Measurements from ENCODE around the gene PPP2R1B.
"Not testable (repeated sequence)": the region's sequence is repeated elsewhere in the genome, so short reads cannot be mapped to it uniquely, and the experiment has no call there.

Gene PPP2R1B

DNA sequence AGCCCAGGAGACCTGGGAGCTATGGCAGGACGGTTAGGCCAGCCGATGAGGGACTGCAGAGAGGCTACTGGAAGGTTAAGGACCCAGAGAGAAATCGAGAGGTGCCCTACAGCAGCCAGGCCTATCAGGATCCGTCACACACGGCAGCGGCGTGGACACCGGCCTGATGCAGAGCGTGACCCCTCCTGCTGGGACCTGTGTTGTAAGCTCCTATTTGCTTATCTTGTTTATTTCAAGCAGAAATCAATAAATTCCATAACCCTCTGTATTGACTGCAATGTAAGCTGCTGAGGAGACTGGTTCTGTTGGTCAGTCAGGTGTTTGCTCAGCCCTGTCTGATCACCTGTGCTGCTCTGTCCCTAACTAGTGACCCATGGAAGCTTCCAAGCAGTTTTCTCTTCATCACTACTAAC is 39.9 kb downstream of the PPP2R1B start:
- no peak for DNase-seq (ENCODE audit: low read depth in 2 of 2)

DNA sequence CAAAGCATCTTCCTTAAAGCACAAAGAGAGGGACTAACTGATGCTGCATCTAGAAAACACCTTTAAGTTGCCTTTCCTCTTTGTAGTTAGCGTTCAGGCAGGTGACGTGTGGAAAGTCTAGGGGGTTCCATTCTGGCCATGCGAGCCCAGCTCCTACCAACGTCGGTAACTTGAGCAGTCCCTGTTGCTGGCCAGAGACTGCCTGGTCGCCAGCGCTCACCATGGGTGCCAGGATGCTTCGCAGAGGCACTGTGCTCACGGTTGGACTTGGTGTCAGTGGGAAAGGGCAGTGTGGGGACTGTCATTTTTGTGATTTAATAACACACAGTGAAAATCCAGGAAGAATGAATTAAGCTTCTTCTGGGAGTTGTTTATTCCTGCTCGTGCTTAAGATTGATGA is 40.6 kb downstream of the PPP2R1B start:
- no peak for DNase-seq (ENCODE audit: low read depth in 2 of 2)

DNA sequence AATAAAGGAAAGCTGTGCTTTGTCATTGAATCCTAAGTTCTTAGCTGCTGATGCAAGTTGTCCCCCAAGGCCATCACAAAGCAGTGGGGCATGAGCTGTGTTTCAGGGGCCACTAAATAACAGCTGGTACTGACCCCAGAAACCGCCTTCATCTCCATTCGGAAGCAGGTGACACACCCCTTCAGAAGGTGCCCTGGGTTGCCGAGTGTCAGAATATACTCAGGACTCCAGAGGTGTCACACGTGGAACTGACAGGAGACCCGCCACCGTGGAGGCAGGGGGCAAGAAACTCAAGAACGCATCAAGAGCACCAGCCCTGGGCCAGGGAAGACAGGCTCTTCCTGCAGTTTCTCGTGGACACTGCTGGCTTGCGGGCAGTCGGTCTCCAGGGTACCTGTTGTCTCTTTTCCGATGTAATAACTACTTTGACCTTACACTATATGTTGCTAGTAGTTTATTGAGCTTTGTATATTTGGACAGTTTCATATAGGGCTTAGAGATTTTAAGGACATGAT is 41.5 kb downstream of the PPP2R1B start:
- no peak for DNase-seq (ENCODE audit: low read depth in 2 of 2)

DNA sequence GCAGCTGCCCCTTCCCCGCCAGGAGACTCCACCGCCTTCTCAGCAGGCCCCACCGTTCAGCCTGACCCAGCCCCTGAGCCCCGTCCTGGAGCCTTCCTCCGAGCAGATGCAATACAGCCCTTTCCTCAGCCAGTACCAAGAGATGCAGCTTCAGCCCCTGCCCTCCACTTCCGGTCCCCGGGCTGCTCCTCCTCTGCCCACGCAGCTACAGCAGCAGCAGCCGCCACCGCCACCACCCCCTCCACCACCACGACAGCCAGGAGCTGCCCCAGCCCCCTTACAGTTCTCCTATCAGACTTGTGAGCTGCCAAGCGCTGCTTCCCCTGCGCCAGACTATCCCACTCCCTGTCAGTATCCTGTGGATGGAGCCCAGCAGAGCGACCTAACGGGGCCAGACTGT is 42.6 kb downstream of the PPP2R1B start:
- DNase-seq (ENCODE audit: low read depth in 2 of 2) = no peak

DNA sequence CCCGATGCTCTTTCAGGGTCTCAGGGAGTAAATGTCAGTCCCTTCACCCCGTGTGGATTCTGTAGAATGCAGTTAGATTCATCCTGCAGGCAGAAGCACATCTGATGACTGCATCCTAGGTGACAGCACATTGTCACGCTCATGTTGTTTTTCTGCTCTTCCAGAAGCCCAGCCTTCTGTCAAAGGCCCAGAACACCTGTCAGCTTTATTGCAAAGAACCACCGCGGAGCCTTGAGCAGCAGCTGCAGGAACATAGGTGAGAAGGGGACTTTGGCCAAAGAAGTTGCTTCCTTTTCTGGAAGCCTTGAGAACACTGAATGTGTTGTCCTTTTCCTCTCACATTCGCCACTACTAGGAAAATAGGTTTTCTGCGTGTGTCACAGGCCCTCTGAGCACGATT is 43.7 kb downstream of the PPP2R1B start:
- no peak for DNase-seq (ENCODE audit: low read depth in 2 of 2)

DNA sequence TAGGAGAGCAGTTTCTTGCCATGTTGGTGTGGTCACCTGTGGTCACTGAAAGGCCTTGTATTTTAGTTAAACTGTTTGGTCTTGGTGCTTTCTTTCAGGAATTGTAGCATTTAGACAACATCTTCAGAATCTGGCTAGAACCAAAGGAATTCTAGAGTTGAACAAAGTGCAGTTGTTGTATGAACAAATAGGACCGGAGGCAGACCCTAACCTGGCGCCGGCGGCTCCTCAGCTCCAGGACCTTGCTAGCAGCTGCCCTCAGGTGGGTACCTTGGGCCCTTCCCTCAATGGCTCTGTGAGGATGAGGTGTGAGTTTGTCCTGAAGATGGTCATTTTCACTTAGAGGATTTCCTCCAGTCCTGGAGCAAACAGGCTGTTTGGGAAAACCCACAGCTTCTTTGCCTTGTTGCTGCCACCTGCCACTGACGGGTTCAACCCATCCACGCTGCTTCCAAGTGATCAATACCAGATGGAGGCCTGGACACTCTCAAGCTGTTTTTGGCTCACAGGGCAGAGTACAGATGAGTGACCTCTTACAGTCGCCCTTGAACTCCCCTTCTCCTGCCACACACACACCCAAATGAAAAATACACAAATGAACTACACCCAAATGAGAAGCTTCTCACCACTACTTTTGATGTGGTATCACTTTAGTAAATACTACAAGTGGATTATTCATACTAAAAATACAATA is 45.2 kb downstream of the PPP2R1B start:
- DNase-seq (ENCODE audit: low read depth in 2 of 2) = no peak

DNA sequence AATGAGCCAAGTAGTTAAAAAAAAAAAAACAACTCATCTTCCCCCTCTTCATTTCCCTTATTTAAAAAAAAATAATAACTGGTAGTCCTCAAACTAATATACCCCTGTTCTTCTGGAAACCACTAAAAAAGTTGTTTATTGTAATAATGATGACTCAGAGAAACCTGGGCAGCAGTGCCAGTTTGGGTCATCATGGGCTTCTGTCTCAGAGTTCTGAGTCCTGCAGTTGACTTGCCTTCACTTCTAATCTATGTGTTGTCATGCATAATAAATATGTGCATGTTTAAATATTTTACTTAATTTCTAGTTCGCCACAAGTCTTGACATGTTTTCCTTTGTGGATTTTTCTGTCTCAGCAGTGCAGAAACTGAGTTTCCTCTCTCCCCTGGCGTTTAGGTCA is 46.8 kb downstream of the PPP2R1B start:
- no peak for DNase-seq (ENCODE audit: low read depth in 2 of 2)

DNA sequence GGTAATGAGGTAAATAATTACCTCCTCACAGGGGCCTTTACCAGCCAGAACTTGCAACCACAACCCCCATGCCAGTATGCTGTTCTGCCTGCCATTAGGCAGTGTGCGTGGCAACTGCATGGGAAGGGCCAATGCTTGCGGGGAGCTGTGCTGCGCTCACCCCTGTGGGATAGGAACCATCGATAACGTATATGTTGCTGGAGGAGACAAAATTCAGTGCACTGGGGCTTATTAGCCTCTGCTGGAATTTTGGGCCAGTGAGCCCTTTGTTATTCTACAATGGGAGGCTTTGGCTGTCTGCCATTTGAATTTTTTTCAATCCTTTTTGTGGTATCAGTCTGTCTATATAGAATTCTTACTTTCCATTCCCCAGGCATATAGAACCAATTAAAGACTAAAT is 47.3 kb downstream of the PPP2R1B start:
- DNase-seq (ENCODE audit: low read depth in 2 of 2) = no peak

DNA sequence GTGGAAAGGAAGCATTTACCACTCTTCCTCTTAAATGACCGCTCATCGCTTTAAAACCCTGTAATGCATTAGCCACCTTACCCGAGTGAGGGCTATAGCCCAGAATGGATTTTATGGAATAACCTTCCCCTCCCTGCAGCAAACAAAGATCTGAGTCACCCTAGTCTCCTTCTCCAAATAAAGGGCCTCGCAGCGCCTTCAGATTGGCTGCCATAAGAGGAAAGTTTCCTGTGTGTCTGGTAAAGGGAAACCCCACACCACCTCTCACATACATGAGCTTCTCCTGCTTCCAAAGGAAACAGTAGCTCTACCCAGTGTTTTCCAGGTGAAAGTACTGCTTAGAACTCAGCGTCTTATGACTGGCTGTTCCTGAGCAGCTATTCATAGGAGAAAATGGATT is 47.8 kb downstream of the PPP2R1B start:
- no peak for DNase-seq (ENCODE audit: low read depth in 2 of 2)

DNA sequence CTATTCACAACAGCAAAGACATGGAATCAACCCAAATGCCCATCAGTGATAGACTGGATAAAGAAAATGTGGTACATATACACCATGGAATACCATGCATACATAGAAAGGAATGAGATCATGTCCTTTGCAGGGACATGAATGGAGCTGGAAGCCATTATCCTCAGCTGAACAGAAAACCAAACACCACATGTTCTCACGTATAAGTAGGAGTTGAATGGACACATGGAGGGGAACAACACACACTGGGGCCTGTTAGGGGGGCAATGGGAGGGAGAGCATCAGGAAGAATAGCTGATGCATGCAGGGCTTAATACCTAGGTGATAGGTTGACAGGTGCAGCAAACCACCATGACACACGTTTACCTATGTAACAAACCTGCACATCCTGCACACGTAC is 48.5 kb downstream of the PPP2R1B start:
- DNase-seq (ENCODE audit: low read depth in 2 of 2) = not testable (repeated sequence)

DNA sequence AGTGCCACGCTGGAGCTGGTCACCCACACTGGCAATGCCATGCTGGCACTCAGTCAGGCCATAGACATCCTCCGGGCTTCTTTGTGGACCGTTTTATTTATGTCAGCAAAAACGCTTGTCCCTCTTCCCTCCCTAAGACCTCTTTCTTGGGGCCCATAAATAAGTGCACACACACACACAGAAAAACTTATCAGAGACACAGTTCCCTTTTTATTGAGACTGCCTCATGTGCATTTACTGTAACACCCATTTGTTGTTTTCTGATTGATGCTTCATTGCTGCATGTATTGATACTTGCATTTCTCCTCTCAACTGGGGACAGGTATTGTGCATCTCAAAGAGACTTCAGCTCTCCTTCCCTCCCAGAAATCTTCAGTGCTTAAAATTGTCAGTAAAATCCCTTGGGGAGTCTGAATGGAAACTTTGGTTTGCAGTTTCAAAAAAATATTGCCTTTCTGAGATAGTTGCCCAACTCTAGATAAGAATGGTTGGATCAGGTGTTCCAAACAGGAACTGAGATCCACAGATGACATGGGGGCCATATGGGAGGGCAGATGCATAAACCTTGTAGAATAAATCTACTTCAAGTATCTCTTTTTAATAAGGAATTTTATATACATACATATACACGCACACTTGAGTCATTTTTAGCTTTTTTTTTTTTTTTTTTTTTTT is 50.9 kb downstream of the PPP2R1B start:
- DNase-seq (ENCODE audit: low read depth in 2 of 2) = no peak

DNA sequence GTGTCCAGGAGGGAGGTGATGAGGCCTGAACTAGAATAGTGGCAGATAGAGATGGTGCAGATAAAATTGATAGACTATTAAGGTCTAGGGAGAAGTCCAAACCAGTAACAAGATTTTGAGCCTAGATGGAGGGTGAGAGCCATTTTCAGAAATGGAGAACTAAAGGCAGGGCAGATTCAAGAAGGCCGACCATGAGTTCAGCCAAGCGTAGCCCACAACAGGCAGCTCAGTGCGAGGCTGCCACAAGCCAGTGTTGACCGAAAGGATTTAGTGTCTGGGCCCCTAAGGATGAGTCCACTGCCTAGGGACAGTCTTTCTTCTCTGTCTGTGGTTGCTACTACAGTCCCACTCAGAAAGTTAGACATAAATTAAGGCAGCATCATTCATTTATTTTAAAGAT is 51.7 kb downstream of the PPP2R1B start:
- no peak for DNase-seq (ENCODE audit: low read depth in 2 of 2)

DNA sequence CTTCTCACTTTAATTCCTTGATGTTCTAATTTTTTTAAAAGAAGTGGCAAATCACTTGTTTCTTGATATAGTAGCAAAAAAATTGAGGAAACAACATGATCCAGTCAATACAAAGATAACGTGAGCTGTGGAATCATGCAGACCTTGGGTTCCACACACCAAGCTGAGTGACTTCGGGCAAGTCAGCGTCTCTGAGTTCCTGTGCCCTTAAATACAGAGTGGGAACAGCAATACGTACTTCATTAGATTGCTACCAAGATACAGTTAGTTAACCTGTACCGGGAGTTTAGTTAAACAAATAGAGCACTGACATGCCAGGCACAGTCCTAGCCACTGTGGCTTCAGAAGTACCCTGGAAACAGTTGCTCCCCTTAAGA is 58.5 kb downstream of the PPP2R1B start:
- no peak for DNase-seq (ENCODE audit: low read depth in 2 of 2)

DNA sequence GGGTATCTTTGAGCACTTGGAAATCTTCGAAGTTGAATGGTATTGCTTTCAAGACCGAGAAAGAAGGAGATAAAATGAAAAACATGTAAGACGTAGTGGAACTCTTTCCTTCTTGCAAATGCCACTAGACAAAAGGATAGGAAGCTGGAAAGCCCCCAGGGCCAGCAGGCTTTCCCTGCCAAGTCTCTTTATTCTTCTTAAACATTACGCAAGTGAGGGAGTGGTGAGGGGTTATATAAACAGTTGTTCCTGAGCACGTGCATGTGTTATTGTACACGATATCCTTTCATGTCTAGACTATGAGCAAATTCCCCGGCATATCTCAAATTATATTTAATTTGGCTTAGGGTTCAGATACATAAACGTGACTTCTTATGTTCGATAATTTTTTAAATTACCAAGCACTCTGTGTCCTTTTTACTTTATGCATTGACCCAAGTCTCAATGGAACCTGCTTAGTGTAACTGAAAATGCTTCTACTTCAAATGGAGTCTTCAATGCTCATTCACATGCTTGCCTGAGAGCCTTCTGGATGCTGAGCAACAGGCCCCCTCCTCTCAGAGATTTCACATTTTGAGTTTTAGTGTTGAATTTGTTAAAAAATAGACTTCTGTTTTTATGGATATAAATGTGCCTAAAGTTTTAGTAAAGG is 59.0 kb downstream of the PPP2R1B start:
- DNase-seq (ENCODE audit: low read depth in 2 of 2) = no peak

DNA sequence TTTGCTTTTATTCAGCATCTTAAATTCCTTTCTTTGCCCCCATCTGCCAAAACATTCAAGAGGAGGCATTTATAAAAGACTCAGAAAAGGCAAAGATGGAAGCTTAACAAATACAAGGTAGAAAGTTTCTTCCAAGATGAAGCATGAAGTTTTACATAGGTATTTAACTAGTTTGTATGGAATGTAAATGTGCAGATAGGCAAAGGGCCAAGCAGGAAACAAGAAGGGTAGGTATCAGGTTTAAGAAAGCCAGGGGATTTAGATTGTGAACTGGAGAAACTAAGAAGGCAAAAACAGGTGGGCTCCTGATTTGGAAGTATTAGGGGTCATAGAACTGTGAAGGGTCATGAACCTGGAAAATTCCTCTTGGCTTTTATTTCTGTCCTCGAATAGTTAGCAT is 62.6 kb downstream of the PPP2R1B start:
- DNase-seq (ENCODE audit: low read depth in 2 of 2) = no peak

DNA sequence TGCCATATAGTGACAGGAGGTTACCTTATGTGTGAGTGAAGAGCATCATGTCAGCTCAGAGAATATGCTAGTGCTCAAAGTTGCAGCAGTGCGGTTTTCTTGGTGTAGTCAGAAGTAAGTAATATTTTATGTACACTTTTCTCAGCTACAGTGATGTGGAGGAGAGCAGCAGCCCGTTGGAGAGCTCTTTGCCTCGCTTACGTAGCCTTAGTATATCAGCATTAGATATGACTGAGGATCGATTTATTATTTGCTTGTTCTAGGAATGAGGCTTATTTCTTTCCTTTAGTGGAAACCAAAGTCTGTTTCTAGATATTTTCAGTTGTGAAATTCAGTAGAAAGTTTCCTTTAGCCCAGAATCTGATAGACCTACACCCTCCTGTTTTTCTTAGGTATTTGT is 63.6 kb downstream of the PPP2R1B start:
- DNase-seq (ENCODE audit: low read depth in 2 of 2) = no peak

DNA sequence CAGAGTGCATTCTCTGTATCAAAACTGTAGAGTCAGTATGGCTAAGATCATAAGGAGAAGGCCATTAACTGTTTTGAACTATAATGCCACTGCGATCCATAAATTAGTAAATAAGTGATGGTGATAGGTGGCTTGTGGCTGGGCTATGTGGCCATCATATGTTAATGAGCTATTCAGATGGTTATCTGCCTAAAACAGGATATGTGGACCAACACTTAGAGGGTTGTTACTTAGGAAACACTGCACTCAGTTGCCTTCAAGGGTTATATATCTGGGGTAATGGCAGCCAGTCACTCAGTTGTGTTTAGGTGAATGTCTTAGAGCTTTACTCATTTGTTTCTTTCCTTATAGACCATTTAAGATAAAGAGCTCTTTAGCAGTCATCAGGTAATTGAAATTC is 66.0 kb downstream of the PPP2R1B start:
- no peak for DNase-seq (ENCODE audit: low read depth in 2 of 2)

DNA sequence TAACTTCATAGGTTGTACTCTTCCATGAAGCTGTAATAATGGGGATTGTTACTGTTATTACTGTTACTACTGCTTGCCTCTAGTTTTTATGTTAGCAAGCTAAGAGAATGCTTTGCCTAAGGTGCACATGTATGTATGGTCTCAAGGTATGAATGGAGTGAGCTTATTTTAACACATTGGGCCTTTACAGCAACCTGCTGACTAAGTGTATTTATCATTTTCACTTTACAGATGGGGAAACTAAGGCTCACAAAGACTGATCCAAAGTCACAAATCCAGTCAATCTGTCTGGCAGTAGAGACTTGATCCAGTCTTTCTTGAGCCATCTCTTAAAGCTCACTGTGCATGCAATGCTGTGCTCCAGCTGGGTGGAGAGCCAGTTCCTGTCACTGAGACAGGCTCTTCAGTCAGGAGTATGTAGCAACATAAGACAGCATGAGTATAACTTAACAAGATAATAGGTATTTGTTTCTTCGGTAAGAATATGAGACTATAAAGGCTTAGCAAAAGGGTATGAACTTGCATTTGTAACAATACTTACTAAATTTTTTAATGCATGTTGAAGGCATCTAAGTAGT is 66.5 kb downstream of the PPP2R1B start:
- DNase-seq (ENCODE audit: low read depth in 2 of 2) = no peak

DNA sequence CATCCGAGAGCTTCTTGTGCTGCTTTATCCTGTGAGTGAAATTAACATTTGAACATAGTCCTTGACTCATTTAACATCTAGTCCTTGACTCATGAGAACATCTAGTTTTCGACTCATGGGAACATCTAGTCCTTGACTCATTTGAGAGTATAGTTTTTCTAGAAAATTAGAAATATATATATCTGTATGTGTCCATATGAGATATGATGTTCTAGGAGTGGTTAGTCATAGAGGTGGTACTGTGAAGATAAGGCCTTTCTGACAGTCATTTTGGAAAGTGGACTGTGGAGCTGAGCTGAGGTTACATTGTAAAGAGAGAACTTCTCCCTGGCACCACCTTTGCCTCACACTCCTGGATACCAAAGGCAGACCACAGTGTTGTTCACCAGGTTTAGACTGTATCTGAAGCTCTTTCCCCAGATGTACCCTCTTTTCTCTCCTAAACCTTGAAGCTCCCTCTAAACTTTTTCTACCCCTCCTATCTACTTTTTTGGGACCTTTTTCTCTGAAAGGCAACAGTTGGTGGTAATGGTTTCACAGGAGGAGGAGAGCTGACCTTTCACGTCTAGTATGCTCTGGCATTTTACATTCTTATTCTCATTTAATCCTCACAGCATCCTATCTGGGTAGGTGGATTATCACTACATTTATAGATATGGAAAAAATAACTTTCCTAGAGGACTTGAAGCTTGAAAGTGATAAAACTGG is 67.2 kb downstream of the PPP2R1B start:
- DNase-seq (ENCODE audit: low read depth in 2 of 2) = no peak

DNA sequence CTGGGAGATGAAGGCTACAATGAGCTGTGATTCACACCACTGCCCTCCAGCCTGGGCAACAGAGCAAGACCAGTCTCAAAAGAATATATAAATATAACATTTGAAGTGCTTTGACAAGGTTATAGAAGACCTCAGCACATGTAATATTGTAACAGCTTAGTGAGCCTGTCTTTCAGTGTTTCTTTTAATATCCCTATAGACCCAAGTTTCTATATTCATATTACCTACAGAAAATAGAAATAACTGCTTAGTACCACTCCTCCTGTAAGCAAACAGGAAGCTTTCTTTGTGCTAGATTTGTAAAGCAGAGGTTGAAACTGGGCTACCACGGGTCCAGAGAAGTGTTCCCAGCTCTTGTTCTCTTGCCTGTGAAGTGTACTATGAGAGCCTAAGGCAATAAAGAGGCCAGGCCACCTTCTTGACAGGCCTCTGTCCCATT is 68.2 kb downstream of the PPP2R1B start:
- DNase-seq (ENCODE audit: low read depth in 2 of 2) = no peak

DNA sequence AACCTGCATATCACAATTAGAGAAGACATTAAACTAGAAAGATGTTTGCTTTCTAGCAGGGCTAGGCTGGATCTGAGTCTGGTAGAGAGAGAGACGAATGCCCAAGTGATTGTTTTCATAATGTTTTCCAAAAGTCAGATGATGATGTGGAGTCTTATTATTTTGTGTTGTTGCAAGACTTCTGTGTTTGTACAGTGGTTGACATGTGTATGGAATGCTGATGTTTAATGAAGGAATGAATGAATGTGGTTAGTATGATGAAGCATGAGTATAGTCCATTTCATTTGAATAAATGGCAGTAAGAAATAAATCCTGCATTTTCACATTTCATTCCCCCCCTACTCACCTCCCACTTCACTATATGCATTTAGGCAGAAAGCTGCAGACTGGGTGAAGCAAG is 69.6 kb downstream of the PPP2R1B start:
- no peak for DNase-seq (ENCODE audit: low read depth in 2 of 2)

DNA sequence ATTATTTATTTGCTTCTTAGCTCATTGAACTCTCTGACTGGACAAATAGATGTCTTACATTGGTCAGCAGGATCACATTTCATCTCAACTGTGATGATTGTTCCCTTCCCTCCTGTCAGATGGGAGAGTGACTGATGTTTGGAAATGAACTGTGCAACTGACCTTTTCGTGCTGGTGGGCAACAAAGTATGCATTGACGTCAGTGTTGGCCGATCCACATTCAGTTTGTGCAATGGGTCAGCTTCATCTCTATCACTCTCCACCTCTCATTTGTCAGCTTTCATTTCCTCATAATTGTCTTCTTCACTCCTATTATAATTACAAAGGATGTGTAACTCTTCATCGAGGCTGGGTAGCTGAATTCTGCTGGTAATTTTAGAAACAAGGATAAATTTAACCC is 71.3 kb downstream of the PPP2R1B start:
- no peak for DNase-seq (ENCODE audit: low read depth in 2 of 2)

Measured in activated CD4-positive, alpha-beta T cell treated with anti-CD3 and anti-CD28 coated beads for 24 hours (primary cell).